ENCODE data around the gene RMDN3. TPM values are rescaled to one million over a fixed set of nuclear protein-coding genes. Genes with fewer than 3 reads are reported as not detected.

RMDN3 gene
- total and polyA plus RNA-seq, 2 of the 13 experiments (the other 11 are each of a cell fraction or from before 2014, with no cell fraction given) = 16.8 to 19.5 TPM

GRCh38 chr15:40762919-40763800, 8.1 kb upstream of the RMDN3 start (continued):
- TF ChIP-seq AHDC1 (CRISPR knock-in tag; IDR thresholded peaks at IDR 0.05; ENCODE audit: borderline replicate concordance) (no peak), ZNF414 (CRISPR knock-in tag; IDR thresholded peaks at IDR 0.05) (peak; percentile 77; the same call in 1 of the 2 replicates), ZNF75D (CRISPR knock-in tag; IDR thresholded peaks at IDR 0.05; ENCODE audit: borderline replicate concordance) (no peak), ELF1 (CRISPR knock-in tag; IDR thresholded peaks at IDR 0.05) (no peak), DMAP1 (CRISPR knock-in tag; IDR thresholded peaks at IDR 0.05) (0 out of 2 replicates have a peak, but pooled peaks have one; percentile 33), ZNF800 (CRISPR knock-in tag; IDR thresholded peaks at IDR 0.05) (no peak; the same call in 1 of the 2 replicates), GABPB1 (CRISPR knock-in tag; IDR thresholded peaks at IDR 0.05) (no peak; the same call in 1 of the 2 replicates), KDM3A (CRISPR knock-in tag; IDR thresholded peaks at IDR 0.05; ENCODE audit: low read depth) (no peak), ZFY (CRISPR knock-in tag; IDR thresholded peaks at IDR 0.05) (peak; percentile 85), SAFB2 (CRISPR knock-in tag; IDR thresholded peaks at IDR 0.05; ENCODE audit: borderline replicate concordance, low read depth) (no peak), SIX1 (CRISPR knock-in tag; IDR thresholded peaks at IDR 0.05; ENCODE audit: borderline replicate concordance) (no peak), ZNF296 (CRISPR knock-in tag; conservative IDR thresholded peaks at IDR 0.05) (no peak), HOXA3 (CRISPR knock-in tag; IDR thresholded peaks at IDR 0.05) (peak; percentile 80), HOXA5 (CRISPR knock-in tag; IDR thresholded peaks at IDR 0.05) (peak; percentile 55; the same call in 1 of the 2 replicates), SIX4 (CRISPR knock-in tag; IDR thresholded peaks at IDR 0.05) (no peak), ZNF615 (CRISPR knock-in tag; IDR thresholded peaks at IDR 0.05; ENCODE audit: borderline replicate concordance) (no peak), ZNF703 (CRISPR knock-in tag; IDR thresholded peaks at IDR 0.05; ENCODE audit: borderline replicate concordance) (peak; percentile 15), HOXA7 (CRISPR knock-in tag; IDR thresholded peaks at IDR 0.05) (no peak), ZNF724P (CRISPR knock-in tag; IDR thresholded peaks at IDR 0.05; ENCODE audit: borderline replicate concordance) (no peak; the same call in 1 of the 2 replicates), TCF7 (IDR thresholded peaks at IDR 0.05; ENCODE audit: low read depth) (no peak), CC2D1A (CRISPR knock-in tag; IDR thresholded peaks at IDR 0.05) (no peak), CCAR2 (optimal IDR thresholded peaks at IDR 0.05; ENCODE audit: low read depth, low read length) (no peak)

Data from HepG2 (cell line).